A673 (cell line): Measurements from ENCODE around the gene NEK7.
"Not testable (repeated sequence)": the region's sequence is repeated elsewhere in the genome, so short reads cannot be mapped to it uniquely, and the experiment has no call there.

Source experiments
- EZH2 ChIP-seq: fragments of 200-600 bp; sonication (generic); IDR thresholded peaks from 2 replicates; pipeline ENCODE4 v1.6.1; 2017; ENCODE audit warnings: borderline replicate concordance, low read depth, mild to moderate bottlenecking, mixed read lengths, antibody characterized with exemption, low read length; ENCODE audit not compliant: poor library complexity, severe bottlenecking
- TF ChIP-seq, protein P1 (sequence below): fragments of 300-800, 200-600 bp; sonication (generic); conservative IDR thresholded peaks from 2 replicates; pipeline ENCODE4 v1.5.1; 2017; ENCODE audit warnings: low read depth, mild to moderate bottlenecking, antibody characterized with exemption, low read length, moderate library complexity, mixed read lengths

DNA sequence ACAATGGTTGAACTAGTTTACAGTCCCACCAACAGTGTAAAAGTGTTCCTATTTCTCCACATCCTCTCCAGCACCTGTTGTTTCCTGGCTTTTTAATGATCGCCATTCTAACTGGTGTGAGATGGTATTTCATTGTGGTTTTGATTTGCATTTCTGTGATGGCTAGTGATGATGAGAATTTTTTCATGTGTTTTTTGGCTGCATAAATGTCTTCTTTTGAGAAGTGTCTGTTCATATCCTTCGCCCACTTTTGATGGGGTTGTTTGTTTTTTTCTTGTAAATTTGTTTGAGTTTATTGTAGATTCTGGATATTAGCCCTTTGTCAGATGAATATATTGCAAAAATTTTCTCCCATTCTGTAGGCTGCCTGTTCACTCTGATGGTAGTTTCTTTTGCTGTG is 70.7 kb downstream of the NEK7 start:
- TF ChIP-seq EZH2: not testable (repeated sequence)
- TF ChIP-seq, protein P1, sequence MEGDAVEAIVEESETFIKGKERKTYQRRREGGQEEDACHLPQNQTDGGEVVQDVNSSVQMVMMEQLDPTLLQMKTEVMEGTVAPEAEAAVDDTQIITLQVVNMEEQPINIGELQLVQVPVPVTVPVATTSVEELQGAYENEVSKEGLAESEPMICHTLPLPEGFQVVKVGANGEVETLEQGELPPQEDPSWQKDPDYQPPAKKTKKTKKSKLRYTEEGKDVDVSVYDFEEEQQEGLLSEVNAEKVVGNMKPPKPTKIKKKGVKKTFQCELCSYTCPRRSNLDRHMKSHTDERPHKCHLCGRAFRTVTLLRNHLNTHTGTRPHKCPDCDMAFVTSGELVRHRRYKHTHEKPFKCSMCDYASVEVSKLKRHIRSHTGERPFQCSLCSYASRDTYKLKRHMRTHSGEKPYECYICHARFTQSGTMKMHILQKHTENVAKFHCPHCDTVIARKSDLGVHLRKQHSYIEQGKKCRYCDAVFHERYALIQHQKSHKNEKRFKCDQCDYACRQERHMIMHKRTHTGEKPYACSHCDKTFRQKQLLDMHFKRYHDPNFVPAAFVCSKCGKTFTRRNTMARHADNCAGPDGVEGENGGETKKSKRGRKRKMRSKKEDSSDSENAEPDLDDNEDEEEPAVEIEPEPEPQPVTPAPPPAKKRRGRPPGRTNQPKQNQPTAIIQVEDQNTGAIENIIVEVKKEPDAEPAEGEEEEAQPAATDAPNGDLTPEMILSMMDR: not testable (repeated sequence)
